Cardiac fibroblast (primary cell): ENCODE measurements around the gene IL6R.
A peak's percentile ranks its signal among the peaks of the same experiment; 100 is the strongest.

Experiments
- DNase-seq, 2 donors: peaks; one replicate each; pipeline versions ENCODE4 v3.0.0 to v3.0.0-alpha.2; 2010; ENCODE audit warnings: low read depth in 2 of 2
- H3K4me3 ChIP-seq, 2 donors: replicated peaks in 1 of 2; 1 replicate in 1 of 2; 2 replicates in 1 of 2; pipeline ENCODE4 v1.5.1; 2011; ENCODE audit warnings: low read depth in 2 of 2, low read length in 2 of 2, mild to moderate bottlenecking in 2 of 2, moderate library complexity in 1 of 2
- TF ChIP-seq, protein P1 (sequence below): IDR thresholded peaks from one replicate; pipeline ENCODE4 v1.5.1; 2011; ENCODE audit warnings: low read depth, mild to moderate bottlenecking, low read length, inconsistent platforms

IL6R gene

DNA sequence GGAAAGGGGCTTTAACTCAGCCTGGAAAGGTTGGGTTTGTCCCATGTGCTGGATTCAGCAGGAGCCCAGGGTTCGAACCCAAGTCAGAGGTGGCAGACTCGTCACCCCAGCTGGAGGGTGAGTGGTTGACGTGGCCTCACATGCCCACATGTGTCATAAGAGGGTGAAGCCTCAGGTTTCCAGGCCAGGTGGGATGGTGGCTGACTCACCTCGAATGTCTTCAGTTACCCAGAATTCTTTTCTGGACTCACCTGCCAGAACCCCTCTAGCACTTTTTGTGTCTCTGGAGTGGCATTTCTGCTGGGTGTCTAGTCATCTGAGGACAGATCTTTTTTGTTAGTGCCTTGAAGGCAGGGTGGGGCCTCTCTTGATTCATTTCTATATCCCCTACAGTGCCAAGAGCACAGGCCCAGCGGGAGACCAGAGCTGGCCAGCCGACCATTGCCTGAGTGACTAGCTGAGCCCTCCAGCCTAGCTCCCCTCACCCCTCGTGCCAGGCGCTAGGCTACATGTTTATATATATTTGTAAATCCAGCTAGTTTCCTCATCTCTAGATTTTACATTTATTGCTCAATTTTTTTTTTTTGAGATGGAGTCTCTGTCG, 28.1 kb downstream of the IL6R start:
- TF ChIP-seq, protein P1, sequence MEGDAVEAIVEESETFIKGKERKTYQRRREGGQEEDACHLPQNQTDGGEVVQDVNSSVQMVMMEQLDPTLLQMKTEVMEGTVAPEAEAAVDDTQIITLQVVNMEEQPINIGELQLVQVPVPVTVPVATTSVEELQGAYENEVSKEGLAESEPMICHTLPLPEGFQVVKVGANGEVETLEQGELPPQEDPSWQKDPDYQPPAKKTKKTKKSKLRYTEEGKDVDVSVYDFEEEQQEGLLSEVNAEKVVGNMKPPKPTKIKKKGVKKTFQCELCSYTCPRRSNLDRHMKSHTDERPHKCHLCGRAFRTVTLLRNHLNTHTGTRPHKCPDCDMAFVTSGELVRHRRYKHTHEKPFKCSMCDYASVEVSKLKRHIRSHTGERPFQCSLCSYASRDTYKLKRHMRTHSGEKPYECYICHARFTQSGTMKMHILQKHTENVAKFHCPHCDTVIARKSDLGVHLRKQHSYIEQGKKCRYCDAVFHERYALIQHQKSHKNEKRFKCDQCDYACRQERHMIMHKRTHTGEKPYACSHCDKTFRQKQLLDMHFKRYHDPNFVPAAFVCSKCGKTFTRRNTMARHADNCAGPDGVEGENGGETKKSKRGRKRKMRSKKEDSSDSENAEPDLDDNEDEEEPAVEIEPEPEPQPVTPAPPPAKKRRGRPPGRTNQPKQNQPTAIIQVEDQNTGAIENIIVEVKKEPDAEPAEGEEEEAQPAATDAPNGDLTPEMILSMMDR: no peak
- H3K4me3 ChIP-seq: no peak overlapping the region
- no peak for DNase-seq

DNA sequence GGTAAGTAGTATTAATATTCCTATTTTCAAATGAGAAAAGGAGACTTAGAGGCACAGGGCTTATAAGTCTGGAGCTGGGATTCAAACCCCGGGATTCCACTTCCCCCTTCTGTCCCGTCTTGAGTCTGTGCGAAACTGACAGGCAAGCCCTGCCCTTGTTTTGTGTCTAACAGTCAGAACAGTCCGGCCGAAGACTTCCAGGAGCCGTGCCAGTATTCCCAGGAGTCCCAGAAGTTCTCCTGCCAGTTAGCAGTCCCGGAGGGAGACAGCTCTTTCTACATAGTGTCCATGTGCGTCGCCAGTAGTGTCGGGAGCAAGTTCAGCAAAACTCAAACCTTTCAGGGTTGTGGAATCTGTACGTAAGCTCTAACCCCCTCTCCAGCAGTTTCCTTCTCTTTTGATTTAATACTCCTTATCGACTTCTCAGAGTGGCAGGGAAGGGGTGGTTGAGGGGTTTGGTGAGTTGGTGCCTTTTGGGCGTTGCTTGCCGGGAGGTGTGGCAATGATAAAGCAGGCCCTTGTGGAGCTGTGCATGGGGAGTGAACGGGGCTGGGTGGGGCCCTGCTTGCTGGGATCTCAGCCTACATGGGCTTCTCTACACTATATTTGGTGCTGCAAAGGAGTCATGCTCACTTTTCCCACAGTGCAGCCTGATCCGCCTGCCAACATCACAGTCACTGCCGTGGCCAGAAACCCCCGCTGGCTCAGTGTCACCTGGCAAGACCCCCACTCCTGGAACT, 29.4 kb downstream of the IL6R start:
- no peak overlapping the region for H3K4me3 ChIP-seq
- TF ChIP-seq, protein P1: no peak
- peak; percentile 85 to 93 for DNase-seq

DNA sequence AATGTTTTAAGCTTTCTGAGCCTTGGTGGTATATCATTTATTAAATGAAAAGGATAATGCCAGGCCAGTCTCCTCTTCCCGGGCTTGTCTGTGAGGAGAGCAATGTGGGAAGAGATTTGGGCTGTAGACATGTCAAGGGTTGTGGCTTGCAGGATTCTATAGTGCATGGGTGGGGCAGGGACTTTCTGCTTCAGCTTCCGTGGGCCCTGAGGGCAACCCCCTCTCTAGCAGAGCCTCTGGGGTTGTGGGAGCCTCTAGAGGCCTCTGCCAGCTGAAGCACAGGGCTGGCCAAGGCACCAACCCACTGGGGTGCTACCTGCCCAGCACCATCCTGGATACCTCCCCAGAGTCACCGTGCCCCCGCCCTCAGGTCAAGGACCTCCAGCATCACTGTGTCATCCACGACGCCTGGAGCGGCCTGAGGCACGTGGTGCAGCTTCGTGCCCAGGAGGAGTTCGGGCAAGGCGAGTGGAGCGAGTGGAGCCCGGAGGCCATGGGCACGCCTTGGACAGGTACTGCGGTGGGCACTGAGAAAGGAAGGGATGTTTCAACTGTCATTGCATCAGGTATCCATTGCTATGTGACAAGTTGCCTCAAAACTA, 30.6 kb downstream of the IL6R start:
- H3K4me3 ChIP-seq: no peak overlapping the region
- TF ChIP-seq, protein P1: no peak
- DNase-seq: no peak

DNA sequence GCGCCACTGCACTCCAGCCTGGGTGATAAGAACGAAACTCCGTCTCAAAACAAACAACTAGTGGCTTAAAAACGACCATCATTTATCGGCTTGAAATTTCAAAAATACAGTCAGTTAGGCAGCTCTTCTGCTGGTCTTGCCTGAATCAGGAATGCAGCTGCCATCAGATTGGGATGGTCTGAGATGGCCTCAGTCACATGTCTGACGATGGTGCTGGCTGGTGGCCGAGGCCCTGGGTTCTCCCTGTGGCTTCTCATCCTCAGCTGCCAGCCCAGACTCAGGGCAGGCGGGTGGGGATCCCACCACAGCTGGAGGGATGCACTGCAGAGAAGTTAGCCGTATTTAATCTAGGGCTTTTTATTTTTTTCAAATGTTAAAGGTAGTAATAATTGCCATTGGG, 31.3 kb downstream of the IL6R start:
- no peak for DNase-seq
- no peak overlapping the region for H3K4me3 ChIP-seq
- TF ChIP-seq, protein P1: no peak

DNA sequence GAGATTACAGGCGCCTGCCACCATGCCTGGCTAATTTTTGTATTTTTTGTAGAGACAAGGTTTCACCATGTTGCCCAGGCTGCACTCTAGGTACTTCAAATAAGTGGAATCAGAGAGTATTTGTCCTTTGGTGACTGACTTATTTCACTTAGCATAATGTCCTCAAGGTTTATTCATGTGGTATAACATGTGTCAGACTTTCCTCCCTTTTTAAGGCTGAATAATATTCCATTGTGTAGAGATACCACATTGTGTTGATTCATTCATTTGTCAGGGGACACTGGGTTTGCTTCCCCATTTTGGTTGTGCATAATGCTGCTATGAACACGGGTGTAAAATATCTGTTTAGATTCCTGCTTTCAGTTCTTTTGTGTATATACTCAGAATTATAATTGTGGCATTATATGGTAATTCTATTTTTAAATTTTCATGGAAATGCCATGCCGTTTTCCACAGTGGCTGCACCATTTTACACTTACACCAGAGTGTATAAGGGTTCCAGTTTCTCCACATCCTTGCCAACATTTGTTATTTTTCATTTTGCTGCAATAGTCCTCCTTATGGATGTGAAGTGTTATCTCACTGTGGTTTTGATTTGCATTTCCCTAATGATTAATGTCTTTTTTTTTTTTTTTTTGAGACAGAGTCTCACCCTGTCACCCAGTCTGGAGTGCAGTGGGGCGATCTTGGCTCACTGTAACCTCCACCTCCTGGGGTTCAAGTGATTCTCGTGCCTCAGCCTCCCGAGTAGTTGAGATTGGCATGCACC, 35.1 kb downstream of the IL6R start:
- no peak overlapping the region for H3K4me3 ChIP-seq
- no peak for DNase-seq
- TF ChIP-seq, protein P1: no peak

DNA sequence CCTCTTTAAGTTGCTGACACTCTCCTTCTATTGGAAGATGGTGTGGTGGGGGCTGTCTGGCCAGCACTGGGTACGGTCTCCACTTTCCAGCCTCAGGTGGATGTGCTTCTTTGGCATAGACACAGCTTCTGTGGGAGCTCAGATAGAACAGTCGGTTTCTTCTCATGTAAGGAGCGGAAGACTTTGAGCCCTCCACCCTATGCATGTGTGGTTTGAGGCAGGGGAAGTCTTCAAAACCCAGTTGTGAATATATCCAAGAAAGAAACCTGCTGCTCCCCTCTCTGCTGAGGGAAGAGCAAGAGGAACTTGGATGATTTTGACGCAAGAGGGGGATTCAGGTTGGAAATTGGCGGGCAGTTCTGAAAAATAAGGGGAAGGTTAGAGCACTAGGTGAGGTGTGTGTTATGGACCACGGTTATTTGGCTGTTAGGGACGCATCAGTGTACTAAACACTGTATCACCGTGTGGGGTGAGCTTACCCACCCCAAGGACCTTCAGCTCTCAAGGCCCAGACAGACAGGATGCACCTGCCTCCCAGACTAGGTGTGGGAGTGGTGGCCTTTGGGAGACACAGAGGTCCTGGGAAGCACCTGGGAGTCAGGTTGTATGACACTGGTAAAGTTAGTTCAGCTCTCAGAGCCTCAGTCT, 36.2 kb downstream of the IL6R start:
- H3K4me3 ChIP-seq: no peak overlapping the region
- TF ChIP-seq, protein P1: no peak
- no peak for DNase-seq
